ENCODE measurements around the gene RNF187. TPM values are rescaled to one million over a fixed set of nuclear protein-coding genes. Genes with fewer than 3 reads are reported as not detected.
A peak's percentile ranks its signal among the peaks of the same experiment; 100 is the strongest.
"Not testable (repeated sequence)": the region's sequence is repeated elsewhere in the genome, so short reads cannot be mapped to it uniquely, and the experiment has no call there.

RNF187 gene
- total and polyA plus RNA-seq, 4 donors: 27.5 to 130 (median 37.2) TPM

DNA sequence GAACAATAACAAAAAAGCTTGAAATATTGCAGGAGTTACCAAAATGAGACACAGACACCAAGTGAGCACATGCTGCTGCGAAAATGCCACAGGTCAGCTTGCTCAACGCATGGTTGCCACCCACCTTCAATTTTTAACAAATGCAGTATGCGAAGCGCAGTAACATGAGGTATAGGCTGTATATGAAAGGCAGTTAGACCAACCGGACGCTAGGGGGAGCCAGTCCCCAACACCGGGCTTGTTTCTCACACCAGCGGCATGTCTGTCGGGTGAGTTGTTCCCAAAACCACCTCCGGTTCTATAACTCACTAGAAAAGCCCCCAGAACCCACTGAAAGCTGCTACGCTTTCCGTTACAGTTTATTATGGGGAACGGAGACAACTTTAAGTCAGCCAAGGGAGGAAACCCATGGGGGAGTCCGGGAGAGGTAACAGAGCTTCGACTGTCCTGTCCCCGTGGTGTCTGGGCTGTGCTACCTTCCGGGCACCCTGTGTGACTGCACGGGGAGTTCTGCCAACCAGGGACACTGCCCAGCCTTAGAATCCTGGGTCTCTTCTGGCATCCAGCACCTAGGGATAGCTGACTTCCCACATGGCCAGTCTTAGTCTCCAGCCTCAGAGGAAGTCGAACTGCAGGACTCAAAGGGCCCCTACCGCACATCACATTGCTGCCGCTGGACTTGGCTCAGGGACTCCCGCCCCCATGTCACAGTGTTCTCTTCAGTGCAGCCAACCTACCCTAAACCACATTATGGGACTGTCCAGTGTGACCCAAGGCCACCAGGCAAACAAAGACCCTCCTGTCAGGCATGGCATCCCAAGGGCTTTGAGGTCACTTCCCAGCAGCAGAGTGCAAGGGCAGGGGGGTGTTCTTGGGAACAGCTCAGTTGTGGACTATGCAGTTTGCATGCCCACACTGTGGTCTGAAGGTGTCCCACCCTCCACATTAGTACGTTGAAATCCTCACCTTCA is 14.0 kb downstream of the RNF187 start:
- 26 to 28% methylated on average over 23 of the region's 23 CpGs for WGBS, 2 donors

DNA sequence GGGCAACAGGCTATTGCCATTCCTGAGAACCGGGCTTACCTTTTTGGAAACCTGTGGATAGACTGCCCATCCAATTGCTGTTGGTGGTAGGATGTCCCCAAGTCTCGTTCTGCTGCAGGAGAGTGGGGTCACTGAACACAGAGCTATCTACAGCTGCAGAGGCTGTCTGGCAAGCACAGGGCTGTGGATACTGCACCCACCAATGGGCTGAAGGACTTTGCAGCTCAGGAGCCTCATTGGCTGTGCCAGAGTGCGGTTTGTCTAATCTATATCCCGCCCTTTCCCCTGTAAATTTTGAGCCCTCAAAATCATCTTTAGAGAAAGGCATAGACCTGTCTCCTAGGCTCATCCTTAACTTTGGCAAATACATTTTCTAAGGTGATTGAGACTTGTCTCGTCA is 15.3 kb downstream of the RNF187 start:
- Histone ChIP-seq H3K4me3 (no peak overlapping the region), H3K27ac (ENCODE audit: low read depth in 1 of 2, low read length in 1 of 2) (no peak overlapping the region), H3K9ac (ENCODE audit: insufficient read depth in 1 of 2, low read length in 2 of 2) (no peak overlapping the region), H3K36me3 (ENCODE audit: control insufficient read depth in 4 of 4, insufficient read depth in 4 of 4, low read length in 4 of 4) (peaks cover 0 to 3% (median 0%) of the 10 kb centered on the region in 4 donors), H3K27me3 (ENCODE audit: control insufficient read depth in 3 of 3, insufficient read depth in 3 of 3, low read length in 2 of 3) (no peaks in the 10 kb centered on the region), H3K9me3 (ENCODE audit: control insufficient read depth in 4 of 4, insufficient read depth in 3 of 4, low read length in 3 of 4) (peaks cover 0 to 2% (median 0%) of the 10 kb centered on the region in 4 donors), H3K4me1 (ENCODE audit: control insufficient read depth in 5 of 5, insufficient read depth in 5 of 5, low read length in 5 of 5) (peaks cover 0 to 5% (median 0%) of the 10 kb centered on the region in 5 donors)
- no peak for ATAC-seq (ENCODE audit: insufficient read depth, low FRiP score)
- no peak for DNase-seq
- TF ChIP-seq, protein P1, sequence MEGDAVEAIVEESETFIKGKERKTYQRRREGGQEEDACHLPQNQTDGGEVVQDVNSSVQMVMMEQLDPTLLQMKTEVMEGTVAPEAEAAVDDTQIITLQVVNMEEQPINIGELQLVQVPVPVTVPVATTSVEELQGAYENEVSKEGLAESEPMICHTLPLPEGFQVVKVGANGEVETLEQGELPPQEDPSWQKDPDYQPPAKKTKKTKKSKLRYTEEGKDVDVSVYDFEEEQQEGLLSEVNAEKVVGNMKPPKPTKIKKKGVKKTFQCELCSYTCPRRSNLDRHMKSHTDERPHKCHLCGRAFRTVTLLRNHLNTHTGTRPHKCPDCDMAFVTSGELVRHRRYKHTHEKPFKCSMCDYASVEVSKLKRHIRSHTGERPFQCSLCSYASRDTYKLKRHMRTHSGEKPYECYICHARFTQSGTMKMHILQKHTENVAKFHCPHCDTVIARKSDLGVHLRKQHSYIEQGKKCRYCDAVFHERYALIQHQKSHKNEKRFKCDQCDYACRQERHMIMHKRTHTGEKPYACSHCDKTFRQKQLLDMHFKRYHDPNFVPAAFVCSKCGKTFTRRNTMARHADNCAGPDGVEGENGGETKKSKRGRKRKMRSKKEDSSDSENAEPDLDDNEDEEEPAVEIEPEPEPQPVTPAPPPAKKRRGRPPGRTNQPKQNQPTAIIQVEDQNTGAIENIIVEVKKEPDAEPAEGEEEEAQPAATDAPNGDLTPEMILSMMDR (IDR thresholded peaks at IDR 0.05; ENCODE audit: control extremely low read depth, extremely low read depth): no peak
- 87 to 90% methylated on average over 5 of the region's 5 CpGs for WGBS, 2 donors

More for the DNA sequence above, 14.0 kb downstream of the RNF187 start:
- no peak overlapping the region for H3K4me3 ChIP-seq
- TF ChIP-seq, protein P1 (IDR thresholded peaks at IDR 0.05; ENCODE audit: control extremely low read depth, extremely low read depth): peak; percentile 61
- peak; percentile 85 to 91 (median 89) for DNase-seq
- peaks cover 0 to 5% (median 0%) of the 10 kb centered on the region in 5 donors for H3K4me1 ChIP-seq (ENCODE audit: control insufficient read depth in 5 of 5, insufficient read depth in 5 of 5, low read length in 5 of 5)
- H3K36me3 ChIP-seq (ENCODE audit: control insufficient read depth in 4 of 4, insufficient read depth in 4 of 4, low read length in 4 of 4): peaks cover 0 to 8% (median 0%) of the 10 kb centered on the region in 4 donors
- peak; percentile 82 for ATAC-seq (ENCODE audit: insufficient read depth, low FRiP score)
- no peak overlapping the region for H3K9ac ChIP-seq (ENCODE audit: insufficient read depth in 1 of 2, low read length in 2 of 2)
- H3K27me3 ChIP-seq (ENCODE audit: control insufficient read depth in 3 of 3, insufficient read depth in 3 of 3, low read length in 2 of 3): no peaks in the 10 kb centered on the region
- H3K9me3 ChIP-seq (ENCODE audit: control insufficient read depth in 4 of 4, insufficient read depth in 3 of 4, low read length in 3 of 4): peaks cover 0 to 2% (median 0%) of the 10 kb centered on the region in 4 donors
- H3K27ac ChIP-seq (ENCODE audit: low read depth in 1 of 2, low read length in 1 of 2): no peak overlapping the region

DNA sequence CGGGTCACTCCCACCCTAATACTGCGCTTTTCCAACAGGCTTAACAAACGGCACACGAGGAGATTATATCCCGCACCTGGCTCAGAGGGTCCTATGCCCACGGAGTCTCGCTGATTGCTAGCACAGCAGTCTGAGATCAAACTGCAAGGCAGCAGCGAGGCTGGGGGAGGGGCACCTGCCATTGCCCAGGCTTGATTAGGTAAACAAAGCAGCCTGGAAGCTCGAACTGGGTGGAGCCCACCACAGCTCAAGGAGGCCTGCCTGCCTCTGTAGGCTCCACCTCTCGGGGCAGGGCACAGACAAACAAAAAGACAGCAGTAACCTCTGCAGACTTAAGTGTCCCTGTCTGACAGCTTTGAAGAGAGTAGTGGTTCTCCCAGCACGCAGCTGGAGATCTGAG is 18.8 kb downstream of the RNF187 start:
- H3K9me3 ChIP-seq (ENCODE audit: control insufficient read depth in 4 of 4, insufficient read depth in 3 of 4, low read length in 3 of 4); H3K27ac ChIP-seq (ENCODE audit: low read depth in 1 of 2, low read length in 1 of 2); ATAC-seq (ENCODE audit: insufficient read depth, low FRiP score); H3K27me3 ChIP-seq (ENCODE audit: control insufficient read depth in 3 of 3, insufficient read depth in 3 of 3, low read length in 2 of 3); H3K4me3 ChIP-seq; H3K4me1 ChIP-seq (ENCODE audit: control insufficient read depth in 5 of 5, insufficient read depth in 5 of 5, low read length in 5 of 5); DNase-seq; H3K9ac ChIP-seq (ENCODE audit: insufficient read depth in 1 of 2, low read length in 2 of 2); H3K36me3 ChIP-seq (ENCODE audit: control insufficient read depth in 4 of 4, insufficient read depth in 4 of 4, low read length in 4 of 4): not testable (repeated sequence)
- 75 to 81% methylated on average over 9 to 10 of the region's 11 CpGs for WGBS, 2 donors

DNA sequence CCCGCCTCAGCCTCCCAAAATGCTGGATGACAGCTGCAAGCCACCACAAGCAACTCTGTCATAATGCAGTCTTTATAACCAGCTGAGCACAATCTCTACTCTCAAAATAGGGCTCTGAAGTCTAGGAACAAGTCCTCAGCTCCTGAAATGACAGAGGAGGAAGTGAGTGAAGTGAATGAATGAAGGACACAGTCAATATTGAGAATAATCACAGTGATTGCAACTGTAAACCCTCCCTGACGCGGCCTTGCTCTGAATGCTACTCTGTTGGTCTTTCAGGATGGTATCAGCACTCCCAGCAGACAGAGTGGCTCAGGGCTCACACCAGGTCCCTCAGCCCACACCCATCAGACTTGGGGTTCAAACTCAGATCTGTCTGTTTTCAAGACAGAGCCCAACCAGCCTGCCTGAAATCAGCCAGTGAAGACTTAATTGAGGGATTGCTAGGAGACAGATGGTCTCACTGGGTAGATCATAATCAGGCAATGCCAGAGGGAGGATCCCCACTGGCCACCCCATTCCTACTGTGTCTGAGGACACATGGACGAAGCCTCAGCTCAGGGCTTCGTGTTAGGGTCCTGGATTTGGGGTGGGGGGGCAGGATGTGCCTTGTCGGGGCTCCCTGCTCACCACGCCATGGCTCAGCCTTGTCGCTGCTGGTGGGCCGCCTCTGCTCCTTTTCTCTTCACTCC is 20.9 kb downstream of the RNF187 start:
- ATAC-seq (ENCODE audit: insufficient read depth, low FRiP score) (no peak), DNase-seq (no peak)
- TF ChIP-seq, protein P1 (IDR thresholded peaks at IDR 0.05; ENCODE audit: control extremely low read depth, extremely low read depth): no peak
- 76 to 87% methylated on average over 9 of the region's 9 CpGs for WGBS, 2 donors
- H3K27me3 ChIP-seq (ENCODE audit: control insufficient read depth in 3 of 3, insufficient read depth in 3 of 3, low read length in 2 of 3): peaks cover 0 to 12% (median 3%) of the 10 kb centered on the region in 3 donors
- H3K9me3 ChIP-seq (ENCODE audit: control insufficient read depth in 4 of 4, insufficient read depth in 3 of 4, low read length in 3 of 4): peaks cover 0 to 8% (median 0%) of the 10 kb centered on the region in 4 donors
- no peak overlapping the region for H3K4me3 ChIP-seq
- no peak overlapping the region for H3K27ac ChIP-seq (ENCODE audit: low read depth in 1 of 2, low read length in 1 of 2)
- H3K36me3 ChIP-seq (ENCODE audit: control insufficient read depth in 4 of 4, insufficient read depth in 4 of 4, low read length in 4 of 4): no peaks in the 10 kb centered on the region
- no peak overlapping the region for H3K9ac ChIP-seq (ENCODE audit: insufficient read depth in 1 of 2, low read length in 2 of 2)
- no peaks in the 10 kb centered on the region for H3K4me1 ChIP-seq (ENCODE audit: control insufficient read depth in 5 of 5, insufficient read depth in 5 of 5, low read length in 5 of 5)
